GM19395 (cell line): Measurements from ENCODE around the gene FOXI1.
"Not testable (repeated sequence)": the region's sequence is repeated elsewhere in the genome, so short reads cannot be mapped to it uniquely, and the experiment has no call there.

ENCODE experiments used
- ATAC-seq: cut with Tn5 transposase; IDR thresholded peaks from one replicate; pipeline ENCODE4 v1.9.1; 2021; ENCODE audit warnings: mild to moderate bottlenecking, moderate library complexity; ENCODE audit not compliant: unreplicated experiment

FOXI1 gene

GRCh38 chr5:170126061-170126460 is 20.4 kb downstream of the FOXI1 start:
- ATAC-seq, result no peak

- no peak for ATAC-seq
Observed at GRCh38 chr5:170126626-170127025, 20.9 kb downstream of the FOXI1 start.

- no peak for ATAC-seq
Observed at GRCh38 chr5:170131235-170131634, 25.5 kb downstream of the FOXI1 start.

GRCh38 chr5:170132269-170132975 is 26.7 kb downstream of the FOXI1 start:
- ATAC-seq, result no peak

- ATAC-seq, result no peak
Observed at GRCh38 chr5:170132976-170133448, 27.3 kb downstream of the FOXI1 start.

GRCh38 chr5:170135796-170136490 is 30.2 kb downstream of the FOXI1 start:
- no peak for ATAC-seq

- ATAC-seq, result no peak
Observed at GRCh38 chr5:170136506-170136905, 30.8 kb downstream of the FOXI1 start.

GRCh38 chr5:170137694-170138214 is 32.1 kb downstream of the FOXI1 start:
- no peak for ATAC-seq

GRCh38 chr5:170138273-170138672 is 32.6 kb downstream of the FOXI1 start:
- ATAC-seq, result no peak

- ATAC-seq, result no peak
Observed at GRCh38 chr5:170139786-170140335, 34.2 kb downstream of the FOXI1 start.

- ATAC-seq, result not testable (repeated sequence)
Observed at GRCh38 chr5:170141196-170141595, 35.5 kb downstream of the FOXI1 start.

- no peak for ATAC-seq
Observed at GRCh38 chr5:170141636-170142035, 35.9 kb downstream of the FOXI1 start.

- ATAC-seq, result no peak
Observed at GRCh38 chr5:170142196-170142595, 36.5 kb downstream of the FOXI1 start.

- no peak for ATAC-seq
Observed at GRCh38 chr5:170143091-170143490, 37.4 kb downstream of the FOXI1 start.

GRCh38 chr5:170143710-170144109 is 38.0 kb downstream of the FOXI1 start:
- no peak for ATAC-seq

- no peak for ATAC-seq
Observed at GRCh38 chr5:170144286-170145023, 38.8 kb downstream of the FOXI1 start.

- no peak for ATAC-seq
Observed at GRCh38 chr5:170145462-170145861, 39.8 kb downstream of the FOXI1 start.

- no peak for ATAC-seq
Observed at GRCh38 chr5:170147051-170147752, 41.5 kb downstream of the FOXI1 start.

- ATAC-seq, result no peak
Observed at GRCh38 chr5:170147753-170148264, 42.1 kb downstream of the FOXI1 start.
